B cell (primary cell): ENCODE measurements around the gene GGN. TPM values are rescaled to one million over a fixed set of nuclear protein-coding genes. Genes with fewer than 3 reads are reported as not detected.

Experiments
- ATAC-seq: fragments of 200-7000 bp; cut with Tn5 transposase; one replicate; pipeline ENCODE4 v1.10.0; 2021; ENCODE audit warnings: low read depth, mild to moderate bottlenecking, moderate number of reproducible peaks, moderate library complexity
- CTCF ChIA-PET: fragments of 350-600 bp; sonication (Branson Sonifier 250); formaldehyde crosslinking; loops from one replicate; lab custom pipeline; 2021; ENCODE audit warnings: antibody characterized with exemption, inconsistent platforms; lab: Charles Lee
- POLR2A ChIA-PET: fragments of 350-600 bp; sonication (Branson Sonifier 250); formaldehyde crosslinking; loops from one replicate; lab custom pipeline; 2021; ENCODE audit warnings: antibody characterized with exemption; lab: Charles Lee
- DNase-seq: peaks from one replicate; pipeline ENCODE4 v3.0.0; 2013
- H2AFZ ChIP-seq: 2 replicates; pipeline ENCODE4 v1.6.1; 2012; ENCODE audit warnings: mild to moderate bottlenecking, low read depth, low read length; ENCODE audit not compliant: insufficient read depth, poor library complexity, severe bottlenecking
- H3K27ac ChIP-seq, 2 donors: 1 replicate in 1 of 2; 2 replicates in 1 of 2; pipeline ENCODE4 v1.5.1; 2012 to 2013; ENCODE audit warnings: low read length in 2 of 2, mild to moderate bottlenecking in 2 of 2, moderate library complexity in 1 of 2
- H3K27me3 ChIP-seq, 4 experiments: fragments of 200-600 bp in 1 of 4; sonication (generic) in 1 of 4; replicated peaks in 1 of 4; 1 replicate in 2 of 4; 2 replicates in 2 of 4; pipeline versions ENCODE4 v1.6.1 to v1.7.0; 2013 to 2016; ENCODE audit warnings: low read length in 3 of 4, mild to moderate bottlenecking in 2 of 4, mixed read lengths in 1 of 4, moderate library complexity in 1 of 4; ENCODE audit not compliant: insufficient read depth in 4 of 4, control insufficient read depth in 3 of 4; ENCODE audit errors: control extremely low read depth in 1 of 4
- H3K36me3 ChIP-seq, 2 experiments: replicated peaks in 1 of 2; 1 replicate in 1 of 2; 2 replicates in 1 of 2; pipeline versions ENCODE4 v1.6.1 to v1.7.1; 2013; ENCODE audit warnings: low read length in 1 of 2; ENCODE audit not compliant: insufficient read depth in 2 of 2, control insufficient read depth in 1 of 2; ENCODE audit errors: control extremely low read depth in 1 of 2, extremely low read depth in 1 of 2
- H3K4me1 ChIP-seq, 2 donors: fragments of 200-600 bp in 1 of 2; sonication (generic) in 1 of 2; 1 replicate in 1 of 2; 2 replicates in 1 of 2; pipeline versions ENCODE4 v1.5.1 to v1.6.1; 2013 to 2017; ENCODE audit warnings: low read length in 2 of 2; ENCODE audit not compliant: control insufficient read depth in 2 of 2, insufficient read depth in 2 of 2
- H3K4me2 ChIP-seq: replicated peaks from 2 replicates; pipeline ENCODE3; 2012; ENCODE audit warnings: mild to moderate bottlenecking, low read depth, low read length; ENCODE audit not compliant: poor library complexity, severe bottlenecking
- H3K4me3 ChIP-seq, 5 experiments: fragments of 200-600 bp in 1 of 5; sonication (generic) in 1 of 5; 1 replicate in 3 of 5; 2 replicates in 2 of 5; pipeline versions ENCODE4 v1.5.1 to v1.7.0; 2011 to 2016; ENCODE audit warnings: low read length in 4 of 5, mild to moderate bottlenecking in 4 of 5, low read depth in 2 of 5, control low read depth in 1 of 5, moderate library complexity in 1 of 5; ENCODE audit not compliant: insufficient read depth in 1 of 5; ENCODE audit errors: control extremely low read depth in 1 of 5, extremely low read depth in 1 of 5
- H3K79me2 ChIP-seq: fragments of 200-600 bp; sonication (generic); one replicate; pipeline ENCODE4 v1.6.0; 2016; ENCODE audit warnings: low read length; ENCODE audit not compliant: control insufficient read depth, insufficient read depth
- H3K9ac ChIP-seq: fragments of 200-600 bp; sonication (generic); 2 replicates; pipeline ENCODE4 v1.6.1; 2017; ENCODE audit warnings: mild to moderate bottlenecking, low read length, moderate library complexity
- H3K9me3 ChIP-seq, 3 donors: one replicate each; pipeline versions ENCODE4 v1.6.1 to v1.7.1; 2013; ENCODE audit warnings: low read length in 2 of 3; ENCODE audit not compliant: control insufficient read depth in 2 of 3, insufficient read depth in 1 of 3; ENCODE audit errors: control extremely low read depth in 1 of 3
- H4K20me1 ChIP-seq: 2 replicates; pipeline ENCODE4 v1.6.0; 2012; ENCODE audit warnings: mild to moderate bottlenecking, low read length; ENCODE audit not compliant: insufficient read depth, control insufficient read depth, poor library complexity, severe bottlenecking
- H3K27ac Mint-ChIP-seq: one replicate; pipeline ENCODE4 v1.8.0; 2021; ENCODE audit warnings: mixed read lengths
- H3K27me3 Mint-ChIP-seq: one replicate; pipeline ENCODE4 v1.8.0; 2021; ENCODE audit warnings: mixed read lengths
- H3K4me1 Mint-ChIP-seq: one replicate; pipeline ENCODE4 v1.8.0; 2021; ENCODE audit warnings: mixed read lengths
- H3K4me3 Mint-ChIP-seq: one replicate; pipeline ENCODE4 v1.8.0; 2021; ENCODE audit warnings: mixed read lengths
- H3K9me3 Mint-ChIP-seq: one replicate; pipeline ENCODE4 v1.8.0; 2022; ENCODE audit warnings: mixed read lengths; ENCODE audit not compliant: insufficient read depth
- CTCF ChIP-seq: fragments of 200-600 bp; IDR thresholded peaks from one replicate; pipeline ENCODE4 v1.8.0; 2022; ENCODE audit warnings: antibody characterized with exemption, mild to moderate bottlenecking
- EZH2 ChIP-seq: IDR thresholded peaks from 2 replicates; pipeline ENCODE4 v1.6.1; 2012; ENCODE audit warnings: borderline replicate concordance, low read depth, mild to moderate bottlenecking, moderate library complexity, low read length; ENCODE audit not compliant: insufficient read depth, poor library complexity, severe bottlenecking
- WGBS: methylation state at CpG from one replicate; pipeline ENCODE4 v1.1.5; 2013; ENCODE audit warnings: missing lambda C conversion rate; ENCODE audit not compliant: insufficient coverage; 5-methylcytosine and 5-hydroxymethylcytosine counted together
- intact Hi-C: fragments of 100-400 bp; cut with micrococcal nuclease; formaldehyde crosslinking; loops from one replicate; pipeline ENCODE4 v1.10.0; 2022
- polyA plus RNA-seq: library from polyadenylated mRNA; depleted of rRNA; stranded (reverse); fragments of >200 nt; gene quantifications from 2 replicates; pipeline ENCODE4 v1.2.3, GENCODE V29; 2012
- total RNA-seq, 2 donors: library from RNA; stranded (reverse); fragments of 120-200 nt in 1 of 2; gene quantifications; 1 replicate in 1 of 2; 2 replicates in 1 of 2; pipeline versions ENCODE4 v1.2.3 to v1.2.4, GENCODE V29; 2013 to 2022

Gene GGN
- total and polyA plus RNA-seq, 2 donors (not counting 1 experiment from before 2014, with no cell fraction given) = 0.34 TPM; not detected in 1

GRCh38 chr19:38381138-38381537 lies 6.7 kb downstream of the GGN start:
- Histone ChIP-seq H3K27me3 (peaks cover 0 to 16% (median 4%) of the 10 kb centered on the region in 4 experiments), H3K9me3 (peaks cover 0 to 10% (median 0%) of the 10 kb centered on the region in 3 donors), H3K4me1 (peaks cover 7 to 11% of the 10 kb centered on the region in 2 donors), H3K4me2 (no peak overlapping the region), H2AFZ (no peak overlapping the region), H3K9ac (no peak overlapping the region), H3K79me2 (peaks cover 31% of the 10 kb centered on the region), H4K20me1 (peaks cover 89% of the 10 kb centered on the region), H3K36me3 (peaks cover 0 to 67% of the 10 kb centered on the region in 2 experiments), H3K4me3 (no peak overlapping the region), H3K27ac (no peak overlapping the region)
- intact Hi-C loops = no loop called here
- ChIA-PET CTCF (no interaction called here), POLR2A (no interaction called here)
- no peak overlapping the region for H3K4me3 Mint-ChIP-seq
- no peak overlapping the region for H3K27ac Mint-ChIP-seq
- ATAC-seq (no peak), DNase-seq (no peak)
- no peaks in the 10 kb centered on the region for H3K9me3 Mint-ChIP-seq
- H3K4me1 Mint-ChIP-seq = peaks cover 12% of the 10 kb centered on the region
- TF ChIP-seq CTCF (no peak), EZH2 (no peak)
- 98% methylated on average over 7 of the region's 9 CpGs for whole genome bisulfite sequencing
- H3K27me3 Mint-ChIP-seq = peaks cover 3% of the 10 kb centered on the region

- H3K27ac Mint-ChIP-seq = no peak overlapping the region
- H3K36me3 ChIP-seq = peaks cover 0 to 56% of the 10 kb centered on the region in 2 experiments
These were observed 9.0 kb downstream of the GGN start for GRCh38 chr19:38378866-38379265.

More at GRCh38 chr19:38378866-38379265, 9.0 kb downstream of the GGN start:
- H3K4me3 Mint-ChIP-seq = no peak overlapping the region
- Histone ChIP-seq H3K27ac (no peak overlapping the region), H3K4me2 (no peak overlapping the region), H3K79me2 (peaks cover 45% of the 10 kb centered on the region), H3K27me3 (peaks cover 0 to 2% (median 0%) of the 10 kb centered on the region in 4 experiments), H4K20me1 (peaks cover 80% of the 10 kb centered on the region), H2AFZ (no peak overlapping the region), H3K4me3 (no peak overlapping the region), H3K9ac (no peak overlapping the region), H3K4me1 (peaks cover 16 to 22% of the 10 kb centered on the region in 2 donors), H3K9me3 (no peaks in the 10 kb centered on the region)
- 97% methylated on average over 10 of the region's 10 CpGs for whole genome bisulfite sequencing
- H3K4me1 Mint-ChIP-seq = peaks cover 26% of the 10 kb centered on the region
- ChIA-PET POLR2A (no interaction called here), CTCF (interaction anchor here (0.7 kb wide), 1 partner anchor 135 kb away, joined by 3 read pairs; no protein-coding TSS in a partner anchor)
- intact Hi-C loops = no loop called here
- peak; percentile 12 for DNase-seq
- no peak for TF ChIP-seq CTCF
- no peak for TF ChIP-seq EZH2
- no peaks in the 10 kb centered on the region for H3K27me3 Mint-ChIP-seq
- ATAC-seq = no peak
- H3K9me3 Mint-ChIP-seq = no peaks in the 10 kb centered on the region
